DND-41 (cell line): Measurements from ENCODE around the gene DSCAML1.

Experiments
- EZH2 ChIP-seq: IDR thresholded peaks from 3 replicates; pipeline ENCODE4 v1.6.1; 2012; ENCODE audit warnings: borderline replicate concordance, low read depth, mild to moderate bottlenecking, moderate library complexity, low read length, inconsistent platforms; ENCODE audit not compliant: severe bottlenecking
- TF ChIP-seq, protein P1 (sequence below): IDR thresholded peaks from 2 replicates; pipeline ENCODE4 v1.5.1; 2012; ENCODE audit warnings: borderline replicate concordance, low read length, moderate library complexity, mild to moderate bottlenecking; ENCODE audit not compliant: poor library complexity, severe bottlenecking; ENCODE audit errors: extremely low read depth

DNA sequence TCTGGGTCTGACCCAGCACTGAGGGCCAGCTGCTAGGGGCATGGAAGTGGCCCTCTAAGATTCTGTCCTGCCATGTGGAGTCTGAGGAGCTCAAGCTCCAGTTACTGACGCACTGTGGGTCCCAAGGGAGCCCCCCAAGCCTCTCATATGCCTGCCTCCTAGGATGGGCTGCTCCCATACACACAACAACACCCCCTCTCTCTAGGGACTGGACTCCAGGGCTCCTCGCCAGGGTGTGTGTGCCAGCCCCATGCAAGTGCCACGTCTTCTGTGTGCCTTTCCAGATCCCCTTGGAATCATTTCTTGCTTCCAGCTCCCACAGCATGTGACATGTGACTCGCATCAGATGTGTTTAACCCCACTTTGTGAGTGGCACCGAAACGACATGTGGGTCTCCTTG lies 234.9 kb downstream of the DSCAML1 start:
- no peak for TF ChIP-seq EZH2
- TF ChIP-seq, protein P1, sequence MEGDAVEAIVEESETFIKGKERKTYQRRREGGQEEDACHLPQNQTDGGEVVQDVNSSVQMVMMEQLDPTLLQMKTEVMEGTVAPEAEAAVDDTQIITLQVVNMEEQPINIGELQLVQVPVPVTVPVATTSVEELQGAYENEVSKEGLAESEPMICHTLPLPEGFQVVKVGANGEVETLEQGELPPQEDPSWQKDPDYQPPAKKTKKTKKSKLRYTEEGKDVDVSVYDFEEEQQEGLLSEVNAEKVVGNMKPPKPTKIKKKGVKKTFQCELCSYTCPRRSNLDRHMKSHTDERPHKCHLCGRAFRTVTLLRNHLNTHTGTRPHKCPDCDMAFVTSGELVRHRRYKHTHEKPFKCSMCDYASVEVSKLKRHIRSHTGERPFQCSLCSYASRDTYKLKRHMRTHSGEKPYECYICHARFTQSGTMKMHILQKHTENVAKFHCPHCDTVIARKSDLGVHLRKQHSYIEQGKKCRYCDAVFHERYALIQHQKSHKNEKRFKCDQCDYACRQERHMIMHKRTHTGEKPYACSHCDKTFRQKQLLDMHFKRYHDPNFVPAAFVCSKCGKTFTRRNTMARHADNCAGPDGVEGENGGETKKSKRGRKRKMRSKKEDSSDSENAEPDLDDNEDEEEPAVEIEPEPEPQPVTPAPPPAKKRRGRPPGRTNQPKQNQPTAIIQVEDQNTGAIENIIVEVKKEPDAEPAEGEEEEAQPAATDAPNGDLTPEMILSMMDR: no peak
